Right atrium auricular region (tissue), 2 donors: ENCODE measurements around the gene ATG7. TPM values are rescaled to one million over a fixed set of nuclear protein-coding genes. Genes with fewer than 3 reads are reported as not detected.
A peak's percentile ranks its signal among the peaks of the same experiment; 100 is the strongest.

Experiments used
- DNase-seq: peaks from one replicate; pipeline ENCODE4 v3.0.0-alpha.2; 2019; ENCODE audit warnings: low spot score
- H3K27ac ChIP-seq, 2 donors: fragments of 200-600 bp; sonication (generic); 1 replicate in 1 of 2; 2 replicates in 1 of 2; pipeline ENCODE4 v1.5.1; 2016 to 2019
- H3K27me3 ChIP-seq, 2 donors: fragments of 200-600 bp; sonication (generic); one replicate each; pipeline versions ENCODE4 v1.5.1 to v1.6.0; 2017 to 2019
- H3K36me3 ChIP-seq: fragments of 200-600 bp; sonication (generic); one replicate; pipeline ENCODE4 v1.5.1; 2016
- H3K4me1 ChIP-seq, 2 donors: fragments of 200-600 bp; sonication (generic); one replicate each; pipeline versions ENCODE4 v1.5.1 to v1.6.0; 2017 to 2019
- H3K4me3 ChIP-seq, 2 donors: fragments of 200-600 bp; sonication (generic); 1 replicate in 1 of 2; 2 replicates in 1 of 2; pipeline ENCODE4 v1.5.1; 2017 to 2019; ENCODE audit warnings: mild to moderate bottlenecking in 1 of 2, moderate library complexity in 1 of 2
- H3K9me3 ChIP-seq, 2 donors: fragments of 200-600 bp; sonication (generic); one replicate each; pipeline ENCODE4 v1.5.1; 2019
- total RNA-seq, 2 donors: library from RNA; depleted of rRNA; stranded (reverse); fragments of >200 nt; gene quantifications; one replicate each; pipeline ENCODE4 v1.1.0, GENCODE V29; 2016
- TF ChIP-seq, protein P1 (sequence below), 2 donors: fragments of 200-600 bp; sonication (generic); IDR thresholded peaks; one replicate each; pipeline ENCODE4 v1.5.1; 2019; ENCODE audit warnings: antibody characterized with exemption in 2 of 2

ATG7 gene, protein sequence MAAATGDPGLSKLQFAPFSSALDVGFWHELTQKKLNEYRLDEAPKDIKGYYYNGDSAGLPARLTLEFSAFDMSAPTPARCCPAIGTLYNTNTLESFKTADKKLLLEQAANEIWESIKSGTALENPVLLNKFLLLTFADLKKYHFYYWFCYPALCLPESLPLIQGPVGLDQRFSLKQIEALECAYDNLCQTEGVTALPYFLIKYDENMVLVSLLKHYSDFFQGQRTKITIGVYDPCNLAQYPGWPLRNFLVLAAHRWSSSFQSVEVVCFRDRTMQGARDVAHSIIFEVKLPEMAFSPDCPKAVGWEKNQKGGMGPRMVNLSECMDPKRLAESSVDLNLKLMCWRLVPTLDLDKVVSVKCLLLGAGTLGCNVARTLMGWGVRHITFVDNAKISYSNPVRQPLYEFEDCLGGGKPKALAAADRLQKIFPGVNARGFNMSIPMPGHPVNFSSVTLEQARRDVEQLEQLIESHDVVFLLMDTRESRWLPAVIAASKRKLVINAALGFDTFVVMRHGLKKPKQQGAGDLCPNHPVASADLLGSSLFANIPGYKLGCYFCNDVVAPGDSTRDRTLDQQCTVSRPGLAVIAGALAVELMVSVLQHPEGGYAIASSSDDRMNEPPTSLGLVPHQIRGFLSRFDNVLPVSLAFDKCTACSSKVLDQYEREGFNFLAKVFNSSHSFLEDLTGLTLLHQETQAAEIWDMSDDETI
- 10 to 100 TPM; 15.2 to 23.8 TPM for total RNA-seq

DNA sequence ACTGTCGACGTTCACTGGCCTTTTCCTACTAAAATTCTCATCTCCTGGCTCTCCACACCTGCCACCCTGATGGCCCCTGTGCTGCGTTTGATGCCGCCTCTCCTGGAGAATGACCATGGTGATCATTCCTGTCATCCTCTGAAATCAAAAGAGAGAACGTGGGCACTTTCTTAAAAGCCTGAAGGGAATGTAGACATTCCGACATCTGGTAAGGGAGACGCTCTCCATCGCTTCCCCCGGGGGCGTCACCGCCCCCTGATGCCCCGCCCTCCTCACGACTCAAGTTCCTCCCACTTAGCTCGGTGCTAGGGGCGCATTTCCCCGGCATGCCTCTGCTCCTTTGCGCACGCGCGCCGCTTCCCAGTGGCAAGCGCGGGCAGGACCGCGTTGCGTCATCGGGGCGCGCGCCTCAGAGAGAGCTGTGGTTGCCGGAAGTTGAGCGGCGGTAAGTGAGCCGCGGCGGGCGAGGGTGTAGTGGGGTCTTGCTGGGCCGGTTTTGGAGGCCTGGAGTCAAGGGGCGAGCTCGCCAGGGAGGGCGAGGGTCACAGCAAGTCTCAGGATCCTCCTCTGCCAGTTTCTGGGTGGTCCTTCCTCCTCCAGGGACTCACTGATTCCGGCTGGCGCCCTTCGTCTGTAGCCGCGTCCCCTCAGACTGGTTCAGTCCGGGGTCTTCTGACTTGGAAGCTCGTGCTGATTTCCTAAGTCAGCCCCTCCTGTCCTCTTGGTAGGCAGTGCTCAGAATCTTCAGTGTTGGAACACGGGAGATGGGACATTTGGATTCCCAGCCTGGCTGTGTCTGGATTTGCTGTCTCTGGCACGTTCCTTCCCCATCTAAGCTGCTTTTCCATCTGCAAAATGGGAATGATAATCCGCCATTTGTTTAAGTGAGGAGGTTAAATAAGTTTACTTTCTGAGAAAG is at the start of gene ATG7:
Gene ATG7, plus strand, starts transcription at position 412 of the 919 bp plus-strand sequence. CDS start 26,299 bp downstream, outside the sequence.
- peaks cover 0 to 13% of the 10 kb centered on the region in 2 donors for H3K4me1 ChIP-seq
- H3K4me3 ChIP-seq, result peak within 1 kb of the TSS; percentile 74 to 79
- TF ChIP-seq, protein P1, sequence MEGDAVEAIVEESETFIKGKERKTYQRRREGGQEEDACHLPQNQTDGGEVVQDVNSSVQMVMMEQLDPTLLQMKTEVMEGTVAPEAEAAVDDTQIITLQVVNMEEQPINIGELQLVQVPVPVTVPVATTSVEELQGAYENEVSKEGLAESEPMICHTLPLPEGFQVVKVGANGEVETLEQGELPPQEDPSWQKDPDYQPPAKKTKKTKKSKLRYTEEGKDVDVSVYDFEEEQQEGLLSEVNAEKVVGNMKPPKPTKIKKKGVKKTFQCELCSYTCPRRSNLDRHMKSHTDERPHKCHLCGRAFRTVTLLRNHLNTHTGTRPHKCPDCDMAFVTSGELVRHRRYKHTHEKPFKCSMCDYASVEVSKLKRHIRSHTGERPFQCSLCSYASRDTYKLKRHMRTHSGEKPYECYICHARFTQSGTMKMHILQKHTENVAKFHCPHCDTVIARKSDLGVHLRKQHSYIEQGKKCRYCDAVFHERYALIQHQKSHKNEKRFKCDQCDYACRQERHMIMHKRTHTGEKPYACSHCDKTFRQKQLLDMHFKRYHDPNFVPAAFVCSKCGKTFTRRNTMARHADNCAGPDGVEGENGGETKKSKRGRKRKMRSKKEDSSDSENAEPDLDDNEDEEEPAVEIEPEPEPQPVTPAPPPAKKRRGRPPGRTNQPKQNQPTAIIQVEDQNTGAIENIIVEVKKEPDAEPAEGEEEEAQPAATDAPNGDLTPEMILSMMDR (IDR thresholded peaks at IDR 0.05), result peak in 1 of 2 donors; percentile 20
- H3K36me3 ChIP-seq, result no peaks in the 10 kb centered on the region
- DNase-seq, result peak; percentile 97
- H3K9me3 ChIP-seq, result no peaks in the 10 kb centered on the region
- no peaks in the 10 kb centered on the region for H3K27me3 ChIP-seq
- peak within 1 kb of the TSS; percentile 68 to 80 for H3K27ac ChIP-seq

DNA sequence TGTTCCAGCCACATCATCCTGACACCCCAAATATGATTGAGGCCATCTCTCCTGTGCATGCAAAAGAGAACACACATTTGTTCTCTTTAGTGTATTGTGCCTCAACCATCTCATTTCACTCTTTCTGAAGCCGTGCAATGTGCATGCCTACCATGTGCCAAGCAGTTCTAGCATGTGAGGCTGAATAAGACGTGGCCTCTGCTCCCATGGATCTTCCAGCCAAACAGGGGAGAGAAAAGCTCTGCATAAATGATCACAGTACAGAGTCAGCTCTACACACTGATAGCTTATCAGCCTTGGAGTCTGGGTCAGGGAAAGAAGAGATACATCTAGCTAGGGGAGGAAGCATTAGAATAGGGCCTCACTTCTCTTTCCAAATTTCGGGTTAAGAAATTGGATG is 48.2 kb upstream of the ATG7 start:
- Histone ChIP-seq H3K4me1 (no peaks in the 10 kb centered on the region), H3K27ac (no peak overlapping the region)
- TF ChIP-seq, protein P1 (IDR thresholded peaks at IDR 0.05), result no peak

DNA sequence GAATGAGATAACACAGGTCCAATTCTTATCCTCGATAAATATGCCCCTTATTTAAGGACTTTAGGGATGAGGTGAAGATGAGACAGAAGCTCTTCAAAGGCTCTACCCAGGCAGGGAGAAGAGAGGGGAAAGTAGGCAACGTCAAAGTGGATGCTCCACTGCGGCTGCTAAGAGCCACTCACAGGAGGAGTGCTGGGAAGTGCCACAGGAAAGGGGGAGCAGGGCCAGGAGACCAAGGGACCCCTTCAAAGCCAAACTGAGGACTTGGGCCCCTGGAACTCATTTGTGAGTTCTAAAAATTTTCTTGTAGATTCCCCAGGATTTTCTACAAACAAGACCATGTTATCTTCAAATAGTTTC is 47.3 kb upstream of the ATG7 start:
- no peaks in the 10 kb centered on the region for H3K36me3 ChIP-seq
- no peak for DNase-seq
- H3K4me3 ChIP-seq, result no peak overlapping the region
- H3K4me1 ChIP-seq, result no peaks in the 10 kb centered on the region
- H3K9me3 ChIP-seq, result no peaks in the 10 kb centered on the region
- H3K27ac ChIP-seq, result peak overlapping the region; percentile 54 to 71
- TF ChIP-seq, protein P1 (IDR thresholded peaks at IDR 0.05), result no peak
- H3K27me3 ChIP-seq, result no peaks in the 10 kb centered on the region

More for the DNA sequence above, 48.2 kb upstream of the ATG7 start:
- Histone ChIP-seq H3K4me3 (no peak overlapping the region), H3K36me3 (no peaks in the 10 kb centered on the region), H3K9me3 (no peaks in the 10 kb centered on the region), H3K27me3 (no peaks in the 10 kb centered on the region)
- no peak for DNase-seq

DNA sequence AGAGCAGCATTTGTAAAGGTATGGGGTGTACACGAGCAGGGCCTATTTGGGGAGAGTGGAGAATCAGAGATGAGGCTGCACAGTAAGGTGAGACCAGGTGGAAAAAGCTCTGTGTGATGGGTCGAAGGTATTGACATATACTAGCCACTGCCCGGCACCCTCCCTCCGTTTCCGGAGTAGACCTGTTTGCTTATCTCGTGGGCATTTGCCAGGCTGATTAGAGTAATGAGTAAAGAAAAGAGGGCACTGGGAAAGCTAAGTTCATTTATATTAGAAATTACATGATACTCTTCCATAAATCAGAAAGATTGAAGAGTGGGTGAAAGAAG is 46.2 kb upstream of the ATG7 start:
- TF ChIP-seq, protein P1 (IDR thresholded peaks at IDR 0.05), result no peak
- H3K4me1 ChIP-seq, result no peaks in the 10 kb centered on the region
- H3K9me3 ChIP-seq, result no peaks in the 10 kb centered on the region
- H3K27me3 ChIP-seq, result no peaks in the 10 kb centered on the region
- peak overlapping the region in 1 of 2 donors; percentile 22 for H3K4me3 ChIP-seq
- peak overlapping the region; percentile 54 to 71 for H3K27ac ChIP-seq
- H3K36me3 ChIP-seq, result no peaks in the 10 kb centered on the region
- no peak for DNase-seq

DNA sequence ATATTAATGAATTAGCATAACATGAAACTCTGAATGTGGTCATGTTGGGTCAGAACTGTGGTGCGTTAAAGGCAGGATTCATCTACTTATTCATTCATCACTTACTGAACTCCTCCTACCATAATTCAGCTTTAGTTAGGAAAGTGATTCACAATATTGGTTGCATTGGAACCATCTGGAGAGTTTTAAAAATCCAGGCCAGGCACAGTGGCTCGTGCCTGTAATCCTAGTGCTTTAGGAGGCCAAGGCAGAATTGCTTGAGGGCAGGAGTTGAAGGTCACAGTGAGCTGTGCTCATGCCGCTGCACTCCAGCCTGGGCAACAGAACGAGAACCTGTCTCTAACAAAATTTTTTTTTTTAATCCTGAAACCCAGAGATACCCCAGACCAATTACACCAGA is 44.2 kb upstream of the ATG7 start:
- Histone ChIP-seq H3K36me3 (no peaks in the 10 kb centered on the region), H3K4me3 (no peak overlapping the region), H3K9me3 (no peaks in the 10 kb centered on the region), H3K27ac (no peak overlapping the region), H3K27me3 (no peaks in the 10 kb centered on the region), H3K4me1 (no peaks in the 10 kb centered on the region)
- no peak for DNase-seq
- TF ChIP-seq, protein P1 (IDR thresholded peaks at IDR 0.05), result no peak
